ENCODE data around the gene BEND5.

DNA sequence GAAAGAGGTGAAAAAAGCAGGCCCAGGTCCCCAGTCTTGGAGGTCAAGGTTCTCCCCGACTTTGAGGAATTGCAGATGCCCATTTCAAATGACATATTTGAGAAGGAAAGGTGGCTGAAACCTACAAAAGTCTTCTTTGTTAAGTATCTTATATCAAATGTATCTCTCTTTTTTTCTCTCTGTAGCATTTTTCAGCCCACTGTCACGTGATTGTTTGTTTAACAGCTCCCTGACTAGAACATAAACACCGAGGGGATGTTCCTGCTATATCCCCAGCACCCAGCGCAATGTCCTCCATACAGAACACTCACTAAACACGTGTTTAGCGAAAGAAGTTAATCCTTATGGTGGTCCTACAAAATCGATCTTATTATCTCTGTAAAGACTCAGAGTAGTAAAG, 27.6 kb downstream of the BEND5 start:
- TF ChIP-seq EZH2 (IDR thresholded peaks at IDR 0.05; ENCODE audit: low read length, missing control alignments) = no peak
- TF ChIP-seq, protein P1, sequence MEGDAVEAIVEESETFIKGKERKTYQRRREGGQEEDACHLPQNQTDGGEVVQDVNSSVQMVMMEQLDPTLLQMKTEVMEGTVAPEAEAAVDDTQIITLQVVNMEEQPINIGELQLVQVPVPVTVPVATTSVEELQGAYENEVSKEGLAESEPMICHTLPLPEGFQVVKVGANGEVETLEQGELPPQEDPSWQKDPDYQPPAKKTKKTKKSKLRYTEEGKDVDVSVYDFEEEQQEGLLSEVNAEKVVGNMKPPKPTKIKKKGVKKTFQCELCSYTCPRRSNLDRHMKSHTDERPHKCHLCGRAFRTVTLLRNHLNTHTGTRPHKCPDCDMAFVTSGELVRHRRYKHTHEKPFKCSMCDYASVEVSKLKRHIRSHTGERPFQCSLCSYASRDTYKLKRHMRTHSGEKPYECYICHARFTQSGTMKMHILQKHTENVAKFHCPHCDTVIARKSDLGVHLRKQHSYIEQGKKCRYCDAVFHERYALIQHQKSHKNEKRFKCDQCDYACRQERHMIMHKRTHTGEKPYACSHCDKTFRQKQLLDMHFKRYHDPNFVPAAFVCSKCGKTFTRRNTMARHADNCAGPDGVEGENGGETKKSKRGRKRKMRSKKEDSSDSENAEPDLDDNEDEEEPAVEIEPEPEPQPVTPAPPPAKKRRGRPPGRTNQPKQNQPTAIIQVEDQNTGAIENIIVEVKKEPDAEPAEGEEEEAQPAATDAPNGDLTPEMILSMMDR (conservative IDR thresholded peaks at IDR 0.05 in 1 of 2, IDR thresholded peaks at IDR 0.05 in 1 of 2; ENCODE audit: low read depth in 1 of 2, low read length in 2 of 2) = no peak

All from fibroblast of lung (primary cell).